H9 (cell line): Measurements from ENCODE around the gene ULK4. TPM values are rescaled to one million over a fixed set of nuclear protein-coding genes. Genes with fewer than 3 reads are reported as not detected.
A peak's percentile ranks its signal among the peaks of the same experiment; 100 is the strongest.

ENCODE experiments used
- DNase-seq: peaks from one replicate; pipeline ENCODE4 v3.0.0-alpha.2; 2017
- H2AFZ ChIP-seq: one replicate; pipeline ENCODE4 v1.6.1; 2013; ENCODE audit warnings: mild to moderate bottlenecking, low read length, control low read depth, moderate library complexity
- H2AK5ac ChIP-seq: 2 replicates; pipeline ENCODE4 v1.6.1; 2013; ENCODE audit warnings: low read length, control low read depth, mixed read lengths; ENCODE audit not compliant: insufficient read length
- H2BK120ac ChIP-seq: one replicate; pipeline ENCODE4 v1.6.1; 2013; ENCODE audit warnings: low read depth, mild to moderate bottlenecking, low read length, control low read depth, inconsistent platforms; ENCODE audit not compliant: poor library complexity, severe bottlenecking
- H2BK12ac ChIP-seq: 2 replicates; pipeline ENCODE4 v1.6.1; 2013; ENCODE audit warnings: low read length, control low read depth, mixed read lengths, low read depth; ENCODE audit not compliant: insufficient read length
- H2BK15ac ChIP-seq: 2 replicates; pipeline ENCODE4 v1.6.1; 2013; ENCODE audit warnings: low read depth, low read length, control low read depth
- H2BK20ac ChIP-seq: one replicate; pipeline ENCODE4 v1.6.1; 2013; ENCODE audit warnings: low read depth, mild to moderate bottlenecking, low read length, control low read depth, inconsistent platforms; ENCODE audit not compliant: poor library complexity, severe bottlenecking
- H2BK5ac ChIP-seq: 2 replicates; pipeline ENCODE4 v1.6.1; 2013; ENCODE audit warnings: low read length, control low read depth, mixed read lengths; ENCODE audit not compliant: insufficient read length
- H3K14ac ChIP-seq: 2 replicates; pipeline ENCODE4 v1.6.1; 2013; ENCODE audit warnings: low read length, control low read depth; ENCODE audit not compliant: insufficient read depth
- H3K18ac ChIP-seq: 2 replicates; pipeline ENCODE4 v1.6.1; 2013; ENCODE audit warnings: low read depth, mild to moderate bottlenecking, mixed read lengths, low read length, control low read depth; ENCODE audit not compliant: insufficient read length
- H3K23ac ChIP-seq: 2 replicates; pipeline ENCODE4 v1.6.1; 2013; ENCODE audit warnings: low read length, control low read depth, mixed read lengths, low read depth; ENCODE audit not compliant: insufficient read length
- H3K23me2 ChIP-seq: 2 replicates; pipeline ENCODE4 v1.6.1; 2013; ENCODE audit warnings: low read depth, mild to moderate bottlenecking, mixed read lengths, low read length, control low read depth; ENCODE audit not compliant: insufficient read length, poor library complexity, severe bottlenecking
- H3K27ac ChIP-seq: 2 replicates; pipeline ENCODE4 v1.5.1; 2013; ENCODE audit warnings: low read length, control low read depth, mixed read lengths, low read depth; ENCODE audit not compliant: insufficient read length
- H3K27me3 ChIP-seq: 2 replicates; pipeline ENCODE4 v1.6.1; 2013; ENCODE audit warnings: low read length, control low read depth, inconsistent platforms; ENCODE audit not compliant: insufficient read depth
- H3K4ac ChIP-seq: 2 replicates; pipeline ENCODE4 v1.6.1; 2013; ENCODE audit warnings: low read depth, mild to moderate bottlenecking, control low read depth, inconsistent platforms, low read length, moderate library complexity
- H3K4me1 ChIP-seq: 2 replicates; pipeline ENCODE4 v1.6.1; 2013; ENCODE audit warnings: low read length, control low read depth, inconsistent platforms; ENCODE audit not compliant: insufficient read depth
- H3K4me2 ChIP-seq: 2 replicates; pipeline ENCODE4 v1.6.1; 2013; ENCODE audit warnings: low read length, control low read depth, mixed read lengths; ENCODE audit not compliant: insufficient read length, insufficient read depth
- H3K56ac ChIP-seq: 2 replicates; pipeline ENCODE4 v1.6.1; 2013; ENCODE audit warnings: low read depth, mild to moderate bottlenecking, mixed read lengths, low read length, control low read depth; ENCODE audit not compliant: insufficient read length
- H3K79me1 ChIP-seq: 2 replicates; pipeline ENCODE4 v1.6.1; 2013; ENCODE audit warnings: low read depth, mild to moderate bottlenecking, moderate library complexity, low read length, control low read depth, inconsistent platforms; ENCODE audit not compliant: insufficient read depth, poor library complexity, severe bottlenecking
- H3K79me2 ChIP-seq: 2 replicates; pipeline ENCODE4 v1.6.1; 2013; ENCODE audit warnings: low read length, control low read depth, inconsistent platforms; ENCODE audit not compliant: insufficient read depth
- H3K9ac ChIP-seq: 2 replicates; pipeline ENCODE4 v1.6.1; 2013; ENCODE audit warnings: low read length, control low read depth, mixed read lengths; ENCODE audit not compliant: insufficient read length; ENCODE audit errors: extremely low read depth
- H3K9me3 ChIP-seq: one replicate; pipeline ENCODE4 v1.6.1; 2013; ENCODE audit warnings: low read depth, low read length, inconsistent platforms; ENCODE audit not compliant: control insufficient read depth
- H3T11ph ChIP-seq: one replicate; pipeline ENCODE4 v1.6.1; 2013; ENCODE audit warnings: mild to moderate bottlenecking, low read length, control low read depth, inconsistent platforms
- H4K20me1 ChIP-seq: one replicate; pipeline ENCODE4 v1.6.1; 2013; ENCODE audit not compliant: control insufficient read depth, insufficient read length, insufficient read depth
- H4K5ac ChIP-seq: 2 replicates; pipeline ENCODE4 v1.6.1; 2013; ENCODE audit warnings: low read depth, mild to moderate bottlenecking, mixed read lengths, low read length, control low read depth; ENCODE audit not compliant: insufficient read length
- H4K8ac ChIP-seq: replicated peaks from 2 replicates; pipeline ENCODE4 v1.6.1; 2013; ENCODE audit warnings: low read length, control low read depth, mixed read lengths, low read depth; ENCODE audit not compliant: insufficient read length
- H4K91ac ChIP-seq: 2 replicates; pipeline ENCODE4 v1.6.1; 2013; ENCODE audit warnings: low read depth, mild to moderate bottlenecking, moderate library complexity, mixed read lengths, low read length, control low read depth; ENCODE audit not compliant: insufficient read length
- H3K27ac Mint-ChIP-seq, 3 experiments: 2 replicates in 2 of 3; 3 replicates in 1 of 3; pipeline ENCODE4 v1.8.0; 2020 to 2021; ENCODE audit warnings: mixed read lengths in 3 of 3, mild to moderate bottlenecking in 1 of 3, moderate library complexity in 1 of 3
- H3K27me3 Mint-ChIP-seq: 2 replicates; pipeline ENCODE4 v1.8.0; 2021; ENCODE audit warnings: low read depth, mild to moderate bottlenecking, moderate library complexity, mixed read lengths
- H3K36me3 Mint-ChIP-seq, 3 experiments: 2 replicates in 2 of 3; 3 replicates in 1 of 3; pipeline ENCODE4 v1.8.0; 2020 to 2021; ENCODE audit warnings: low read depth in 3 of 3, mixed read lengths in 3 of 3; ENCODE audit not compliant: insufficient read depth in 1 of 3
- H3K4me1 Mint-ChIP-seq, 2 experiments: 2 replicates each; pipeline ENCODE4 v1.8.0; 2020; ENCODE audit warnings: mixed read lengths in 2 of 2
- H3K4me3 Mint-ChIP-seq, 2 experiments: 2 replicates in 1 of 2; 3 replicates in 1 of 2; pipeline ENCODE4 v1.8.0; 2020 to 2021; ENCODE audit warnings: mild to moderate bottlenecking in 2 of 2, mixed read lengths in 2 of 2, moderate library complexity in 1 of 2
- H3K9me3 Mint-ChIP-seq, 2 experiments: 2 replicates in 1 of 2; 3 replicates in 1 of 2; pipeline ENCODE4 v1.8.0; 2020; ENCODE audit warnings: mild to moderate bottlenecking in 2 of 2, mixed read lengths in 2 of 2, moderate library complexity in 1 of 2
- CTCF ChIP-seq: fragments of 200-600 bp; sonication (generic); conservative IDR thresholded peaks from 3 replicates; pipeline ENCODE4 v1.8.0; 2021; ENCODE audit warnings: antibody characterized with exemption, mild to moderate bottlenecking
- WGBS: extraction: QIAGEN DNeasy Blood & Tissue Kit; methylation state at CpG from one replicate; pipeline ENCODE4 v1.1.7; 2013; ENCODE audit warnings: missing lambda C conversion rate, low lambda C conversion rate, mixed read lengths; ENCODE audit not compliant: insufficient read length; ENCODE audit errors: extremely low coverage; 5-methylcytosine and 5-hydroxymethylcytosine counted together
- total RNA-seq: library from RNA; stranded (reverse); gene quantifications from 2 replicates; pipeline ENCODE4 v1.2.1, GENCODE V29; 2021

ULK4 gene
- total RNA-seq, 1 experiment from 2014 or later, result 12.9 TPM

GRCh38 chr3:41224120-41224806 is 737.6 kb downstream of the ULK4 start:
- Histone ChIP-seq H3K23me2 (no peaks in the 10 kb centered on the region), H4K20me1 (no peaks in the 10 kb centered on the region), H3K9me3 (no peaks in the 10 kb centered on the region), H4K8ac (no peak overlapping the region), H3T11ph (no peak overlapping the region), H2AK5ac (no peak overlapping the region), H3K79me2 (peaks cover 22% of the 10 kb centered on the region; the same call in 1 of the 2 replicates), H2BK5ac (no peak overlapping the region), H4K91ac (no peak overlapping the region), H3K4me2 (no peak overlapping the region), H2BK15ac (no peak overlapping the region), H3K79me1 (peaks cover 8% of the 10 kb centered on the region), H3K27ac (no peak overlapping the region), H3K4ac (no peak overlapping the region), H2BK12ac (no peak overlapping the region), H2BK20ac (no peak overlapping the region), H3K56ac (no peak overlapping the region), H2BK120ac (no peak overlapping the region), H3K9ac (no peak overlapping the region), H3K14ac (no peak overlapping the region), H2AFZ (no peak overlapping the region), H3K23ac (no peak overlapping the region), H3K18ac (no peak overlapping the region), H3K27me3 (no peaks in the 10 kb centered on the region), H4K5ac (no peak overlapping the region), H3K4me1 (no peaks in the 10 kb centered on the region; the same call in 1 of the 2 replicates)
- H3K9me3 Mint-ChIP-seq, result no peaks in the 10 kb centered on the region
- peak overlapping the region in 2 of 3 experiments; percentile 42 to 49; a peak in 2 of 7 replicates for H3K27ac Mint-ChIP-seq
- H3K27me3 Mint-ChIP-seq, result no peaks in the 10 kb centered on the region
- DNase-seq, result no peak
- peaks cover 36 to 53% (median 51%) of the 10 kb centered on the region in 3 experiments for H3K36me3 Mint-ChIP-seq
- no peak for TF ChIP-seq CTCF
- no CpG with 5 or more reads among the region's 3 CpGs for WGBS
- H3K4me3 Mint-ChIP-seq, result no peak overlapping the region
- peaks cover 22 to 24% of the 10 kb centered on the region in 2 experiments for H3K4me1 Mint-ChIP-seq
